IMR-90 (cell line): ENCODE results near the gene LRRTM4.

Experiments used
- CTCF ChIP-seq: conservative IDR thresholded peaks from 2 replicates; pipeline ENCODE4 v1.5.1; 2012; ENCODE audit warnings: mild to moderate bottlenecking, low read depth, low read length, improper control_type of control experiment
- MAFK ChIP-seq: IDR thresholded peaks from 2 replicates; pipeline ENCODE4 v1.6.1; 2012; ENCODE audit warnings: low read depth, low read length, improper control_type of control experiment
- RCOR1 ChIP-seq: IDR thresholded peaks from 2 replicates; pipeline ENCODE4 v1.6.1; 2012; ENCODE audit warnings: mild to moderate bottlenecking, low read length, improper control_type of control experiment; ENCODE audit not compliant: insufficient replicate concordance
- USF2 ChIP-seq: fragments of 150-350 bp; IDR thresholded peaks from 2 replicates; pipeline ENCODE4 v1.6.1; 2017; ENCODE audit warnings: mild to moderate bottlenecking, antibody characterized with exemption, low read length, low read depth

DNA sequence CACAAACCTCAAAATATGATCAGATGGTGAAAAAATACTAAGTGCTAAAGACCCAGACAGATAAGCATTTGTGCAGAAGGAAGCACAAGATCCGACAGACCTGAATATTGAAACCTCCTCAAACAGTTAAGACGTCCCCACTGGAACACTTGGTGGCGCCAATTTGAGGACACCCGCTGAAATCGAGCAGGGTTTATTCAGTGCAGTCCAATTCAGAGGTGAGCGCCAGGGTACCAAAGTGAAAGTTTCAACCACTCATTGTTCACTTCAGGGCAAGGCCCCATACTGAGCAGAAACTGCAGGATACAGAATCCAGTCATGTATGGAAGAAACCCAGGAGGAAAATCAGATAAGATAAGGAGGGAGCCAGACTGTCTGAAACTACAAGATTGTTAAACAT lies 417.6 kb downstream of the LRRTM4 start:
- TF ChIP-seq CTCF (no peak), RCOR1 (no peak), MAFK (no peak), USF2 (no peak)
